ENCODE measurements around the gene TMEM258.

TMEM258 gene

DNA sequence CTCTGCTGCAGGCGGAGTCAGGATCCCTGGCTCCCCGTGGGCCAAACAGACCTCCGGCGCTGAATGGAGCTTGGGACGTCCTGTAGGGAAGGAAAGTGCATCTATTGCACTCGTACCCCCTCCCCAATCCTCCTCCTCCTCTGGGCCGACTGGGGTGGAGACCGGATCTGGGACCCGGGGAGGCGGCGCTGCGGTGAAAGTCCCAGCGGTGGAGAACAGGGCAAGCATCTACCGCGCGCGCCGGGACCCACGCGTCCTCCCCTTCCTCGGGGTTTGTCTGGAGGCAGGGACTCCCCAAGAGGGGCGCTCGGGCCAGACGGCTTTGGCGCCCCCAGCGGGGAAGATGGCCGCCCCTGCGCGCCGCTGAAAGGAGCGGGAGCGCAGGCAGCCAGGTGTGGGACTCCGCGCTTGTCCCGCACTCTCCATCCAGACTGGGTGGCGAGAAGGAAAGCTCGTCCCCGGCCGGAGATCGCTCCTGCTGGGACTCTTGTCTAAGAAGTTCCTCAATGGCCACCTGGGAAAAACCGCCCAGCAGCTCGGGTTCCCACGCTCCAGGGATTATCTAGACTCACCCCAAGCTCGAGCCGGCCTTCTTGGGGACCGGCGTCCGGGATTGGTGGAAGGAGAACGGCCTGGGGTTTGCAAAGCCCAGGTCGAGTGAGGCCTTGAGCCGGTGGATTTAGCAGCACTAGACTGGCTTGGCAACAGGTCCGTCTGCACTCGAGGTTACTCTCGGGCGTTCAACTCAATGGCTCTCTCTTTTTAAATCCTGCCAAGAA lies 36.4 kb upstream of the TMEM258 start:
- Histone ChIP-seq H3K9me3 (ENCODE audit: control insufficient read depth, insufficient read depth, low read depth, low read length) (no peaks in the 10 kb centered on the region), H3K27ac (ENCODE audit: extremely low read depth, low read depth, low read length) (peak overlapping the region; percentile 96), H3K36me3 (ENCODE audit: control insufficient read depth in 2 of 2, insufficient read depth in 1 of 2, low read length in 2 of 2) (no peaks in the 10 kb centered on the region), H3K4me3 (ENCODE audit: low read depth, low read length) (peak overlapping the region; percentile 62), H3K4me1 (ENCODE audit: control insufficient read depth, insufficient read depth, low read length) (peaks cover 10% of the 10 kb centered on the region; the same call in 1 of the 2 replicates)
- CTCF ChIA-PET, result interaction anchor here (0.6 to 3.1 kb wide), 13 partner anchors 8 to 323 kb away, joined by 3 to 13 read pairs (median 4); no protein-coding TSS in a partner anchor
- POLR2A ChIA-PET, result interaction anchor here (0.7 to 2.1 kb wide), 5 partner anchors 10 to 961 kb away, joined by 3 to 55 read pairs (median 3); partner anchors contain the start of genes FADS1, FEN1 and TMEM258
- 0 out of 2 replicates have a peak, but pooled peaks have one; percentile 7 for TF ChIP-seq ZNF600 (tag by site-specific recombination; IDR thresholded peaks at IDR 0.05)
- TF ChIP-seq ZNF501 (tag by site-specific recombination; IDR thresholded peaks at IDR 0.05), result 0 out of 2 replicates have a peak, but pooled peaks have one; percentile 29
- TF ChIP-seq SCRT2 (tag by site-specific recombination; IDR thresholded peaks at IDR 0.05), result peak; percentile 91
- peak; percentile 15; the same call in 1 of the 2 replicates for TF ChIP-seq ZNF76 (tag by site-specific recombination; IDR thresholded peaks at IDR 0.05; ENCODE audit: borderline replicate concordance, low read depth)
- 0 out of 2 replicates have a peak, but pooled peaks have one; percentile 10 for TF ChIP-seq ZNF624 (tag by site-specific recombination; IDR thresholded peaks at IDR 0.05)
- TF ChIP-seq, protein P1, sequence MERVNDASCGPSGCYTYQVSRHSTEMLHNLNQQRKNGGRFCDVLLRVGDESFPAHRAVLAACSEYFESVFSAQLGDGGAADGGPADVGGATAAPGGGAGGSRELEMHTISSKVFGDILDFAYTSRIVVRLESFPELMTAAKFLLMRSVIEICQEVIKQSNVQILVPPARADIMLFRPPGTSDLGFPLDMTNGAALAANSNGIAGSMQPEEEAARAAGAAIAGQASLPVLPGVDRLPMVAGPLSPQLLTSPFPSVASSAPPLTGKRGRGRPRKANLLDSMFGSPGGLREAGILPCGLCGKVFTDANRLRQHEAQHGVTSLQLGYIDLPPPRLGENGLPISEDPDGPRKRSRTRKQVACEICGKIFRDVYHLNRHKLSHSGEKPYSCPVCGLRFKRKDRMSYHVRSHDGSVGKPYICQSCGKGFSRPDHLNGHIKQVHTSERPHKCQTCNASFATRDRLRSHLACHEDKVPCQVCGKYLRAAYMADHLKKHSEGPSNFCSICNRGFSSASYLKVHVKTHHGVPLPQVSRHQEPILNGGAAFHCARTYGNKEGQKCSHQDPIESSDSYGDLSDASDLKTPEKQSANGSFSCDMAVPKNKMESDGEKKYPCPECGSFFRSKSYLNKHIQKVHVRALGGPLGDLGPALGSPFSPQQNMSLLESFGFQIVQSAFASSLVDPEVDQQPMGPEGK (tag by site-specific recombination; IDR thresholded peaks at IDR 0.05), result peak; percentile 42
- TF ChIP-seq GLIS2 (tag by site-specific recombination; IDR thresholded peaks at IDR 0.05), result peak; percentile 60; the same call in 1 of the 2 replicates
- TF ChIP-seq ZNF660 (tag by site-specific recombination; IDR thresholded peaks at IDR 0.05), result 0 out of 2 replicates have a peak, but pooled peaks have one; percentile 45
- peak; percentile 20 for TF ChIP-seq ZIC2 (tag by site-specific recombination; IDR thresholded peaks at IDR 0.05)
- TF ChIP-seq ZBTB26 (tag by site-specific recombination; optimal IDR thresholded peaks at IDR 0.05), result peak; percentile 72
- TF ChIP-seq SCRT1 (tag by site-specific recombination; IDR thresholded peaks at IDR 0.05; ENCODE audit: borderline replicate concordance), result peak; percentile 52; the same call in 1 of the 2 replicates
- 0 out of 2 replicates have a peak, but pooled peaks have one; percentile 59 for TF ChIP-seq YY1 (tag by site-specific recombination; IDR thresholded peaks at IDR 0.05)
- peak; percentile 23; the same call in 1 of the 2 replicates for TF ChIP-seq ZNF398 (tag by site-specific recombination; IDR thresholded peaks at IDR 0.05)
- 0 out of 2 replicates have a peak, but pooled peaks have one; percentile 12 for TF ChIP-seq ZBTB20 (tag by site-specific recombination; IDR thresholded peaks at IDR 0.05)
- peak; percentile 54 for TF ChIP-seq ZBTB10 (tag by site-specific recombination; IDR thresholded peaks at IDR 0.05)
- peak; percentile 32; the same call in 1 of the 2 replicates for TF ChIP-seq ZSCAN30 (tag by site-specific recombination; IDR thresholded peaks at IDR 0.05)
- TF ChIP-seq ZNF335 (tag by site-specific recombination; conservative IDR thresholded peaks at IDR 0.05), result peak; percentile 26; the same call in 1 of the 2 replicates
- TF ChIP-seq SP2 (tag by site-specific recombination; IDR thresholded peaks at IDR 0.05), result peak; percentile 57
- no peak for TF ChIP-seq ZNF596 (tag by site-specific recombination; IDR thresholded peaks at IDR 0.05)
- peak; percentile 69 for TF ChIP-seq CTCF (tag by site-specific recombination; IDR thresholded peaks at IDR 0.05)
- no peak for TF ChIP-seq ZNF221 (tag by site-specific recombination; IDR thresholded peaks at IDR 0.05; ENCODE audit: borderline replicate concordance)
- no peak for TF ChIP-seq SALL2 (tag by site-specific recombination; IDR thresholded peaks at IDR 0.05; ENCODE audit: borderline replicate concordance)
- TF ChIP-seq ZBTB17 (tag by site-specific recombination; IDR thresholded peaks at IDR 0.05), result peak; percentile 39; the same call in 1 of the 2 replicates
- no peak for TF ChIP-seq TCF7L2 (IDR thresholded peaks at IDR 0.05; ENCODE audit: borderline replicate concordance, low read depth, low read length)
- no peak for TF ChIP-seq INSM2 (tag by site-specific recombination; IDR thresholded peaks at IDR 0.05)

All from HEK293 (cell line).